ENCODE measurements around the gene TMEM120A.

GRCh38 chr7:75991531-75992082 lies 2.8 kb downstream of the TMEM120A start:
- no peak for TF ChIP-seq EZH2phosphoT487 (IDR thresholded peaks at IDR 0.05; ENCODE audit: unreplicated experiment)
- TF ChIP-seq, protein P1, sequence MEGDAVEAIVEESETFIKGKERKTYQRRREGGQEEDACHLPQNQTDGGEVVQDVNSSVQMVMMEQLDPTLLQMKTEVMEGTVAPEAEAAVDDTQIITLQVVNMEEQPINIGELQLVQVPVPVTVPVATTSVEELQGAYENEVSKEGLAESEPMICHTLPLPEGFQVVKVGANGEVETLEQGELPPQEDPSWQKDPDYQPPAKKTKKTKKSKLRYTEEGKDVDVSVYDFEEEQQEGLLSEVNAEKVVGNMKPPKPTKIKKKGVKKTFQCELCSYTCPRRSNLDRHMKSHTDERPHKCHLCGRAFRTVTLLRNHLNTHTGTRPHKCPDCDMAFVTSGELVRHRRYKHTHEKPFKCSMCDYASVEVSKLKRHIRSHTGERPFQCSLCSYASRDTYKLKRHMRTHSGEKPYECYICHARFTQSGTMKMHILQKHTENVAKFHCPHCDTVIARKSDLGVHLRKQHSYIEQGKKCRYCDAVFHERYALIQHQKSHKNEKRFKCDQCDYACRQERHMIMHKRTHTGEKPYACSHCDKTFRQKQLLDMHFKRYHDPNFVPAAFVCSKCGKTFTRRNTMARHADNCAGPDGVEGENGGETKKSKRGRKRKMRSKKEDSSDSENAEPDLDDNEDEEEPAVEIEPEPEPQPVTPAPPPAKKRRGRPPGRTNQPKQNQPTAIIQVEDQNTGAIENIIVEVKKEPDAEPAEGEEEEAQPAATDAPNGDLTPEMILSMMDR (conservative IDR thresholded peaks at IDR 0.05; ENCODE audit: low read depth in 2 of 2): no peak
- TF ChIP-seq, protein P2, sequence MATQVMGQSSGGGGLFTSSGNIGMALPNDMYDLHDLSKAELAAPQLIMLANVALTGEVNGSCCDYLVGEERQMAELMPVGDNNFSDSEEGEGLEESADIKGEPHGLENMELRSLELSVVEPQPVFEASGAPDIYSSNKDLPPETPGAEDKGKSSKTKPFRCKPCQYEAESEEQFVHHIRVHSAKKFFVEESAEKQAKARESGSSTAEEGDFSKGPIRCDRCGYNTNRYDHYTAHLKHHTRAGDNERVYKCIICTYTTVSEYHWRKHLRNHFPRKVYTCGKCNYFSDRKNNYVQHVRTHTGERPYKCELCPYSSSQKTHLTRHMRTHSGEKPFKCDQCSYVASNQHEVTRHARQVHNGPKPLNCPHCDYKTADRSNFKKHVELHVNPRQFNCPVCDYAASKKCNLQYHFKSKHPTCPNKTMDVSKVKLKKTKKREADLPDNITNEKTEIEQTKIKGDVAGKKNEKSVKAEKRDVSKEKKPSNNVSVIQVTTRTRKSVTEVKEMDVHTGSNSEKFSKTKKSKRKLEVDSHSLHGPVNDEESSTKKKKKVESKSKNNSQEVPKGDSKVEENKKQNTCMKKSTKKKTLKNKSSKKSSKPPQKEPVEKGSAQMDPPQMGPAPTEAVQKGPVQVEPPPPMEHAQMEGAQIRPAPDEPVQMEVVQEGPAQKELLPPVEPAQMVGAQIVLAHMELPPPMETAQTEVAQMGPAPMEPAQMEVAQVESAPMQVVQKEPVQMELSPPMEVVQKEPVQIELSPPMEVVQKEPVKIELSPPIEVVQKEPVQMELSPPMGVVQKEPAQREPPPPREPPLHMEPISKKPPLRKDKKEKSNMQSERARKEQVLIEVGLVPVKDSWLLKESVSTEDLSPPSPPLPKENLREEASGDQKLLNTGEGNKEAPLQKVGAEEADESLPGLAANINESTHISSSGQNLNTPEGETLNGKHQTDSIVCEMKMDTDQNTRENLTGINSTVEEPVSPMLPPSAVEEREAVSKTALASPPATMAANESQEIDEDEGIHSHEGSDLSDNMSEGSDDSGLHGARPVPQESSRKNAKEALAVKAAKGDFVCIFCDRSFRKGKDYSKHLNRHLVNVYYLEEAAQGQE (IDR thresholded peaks at IDR 0.05; ENCODE audit: unreplicated experiment): no peak
- no peak for TF ChIP-seq EZH2 (IDR thresholded peaks at IDR 0.05; ENCODE audit: low read depth, unreplicated experiment)
- TF ChIP-seq STAT1 (IDR thresholded peaks at IDR 0.05; ENCODE audit: unreplicated experiment): no peak

Data from GM23338 (cell line).